ENCODE measurements around the gene AKAP13. TPM values are rescaled to one million over a fixed set of nuclear protein-coding genes. Genes with fewer than 3 reads are reported as not detected.

The AKAP13 gene
- polyA plus RNA-seq, 1 experiment: 15.5 TPM

GRCh38 chr15:85636351-85636750 lies 255.9 kb downstream of the AKAP13 start:
- CTCF ChIA-PET: no interaction called here
- POLR2A ChIA-PET: no interaction called here
- no peaks in the 10 kb centered on the region for H3K27me3 ChIP-seq (ENCODE audit: control insufficient read depth, insufficient read depth, low read length)
- no peak overlapping the region for H3K4me3 ChIP-seq (ENCODE audit: low read depth, low read length)
- H3K9me3 ChIP-seq (ENCODE audit: control insufficient read depth, insufficient read depth, low read length): no peaks in the 10 kb centered on the region
- no peak for DNase-seq (ENCODE audit: low read depth, low spot score)
- H3K27ac ChIP-seq (ENCODE audit: low read depth, low read length): no peak overlapping the region
- TF ChIP-seq CTCF (IDR thresholded peaks at IDR 0.05; ENCODE audit: low read depth, low read length): no peak

GRCh38 chr15:85639752-85640381 lies 259.5 kb downstream of the AKAP13 start:
- TF ChIP-seq CTCF (IDR thresholded peaks at IDR 0.05; ENCODE audit: low read depth, low read length): no peak
- Histone ChIP-seq H3K9me3 (ENCODE audit: control insufficient read depth, insufficient read depth, low read length) (no peaks in the 10 kb centered on the region), H3K4me3 (ENCODE audit: low read depth, low read length) (no peak overlapping the region), H3K27ac (ENCODE audit: low read depth, low read length) (no peak overlapping the region), H3K27me3 (ENCODE audit: control insufficient read depth, insufficient read depth, low read length) (no peaks in the 10 kb centered on the region)
- CTCF ChIA-PET: interaction anchor here (0.9 to 1.1 kb wide), 2 partner anchors 10 to 343 kb away, joined by 3 read pairs; no protein-coding TSS in a partner anchor
- DNase-seq (ENCODE audit: low read depth, low spot score): no peak
- POLR2A ChIA-PET: no interaction called here

GRCh38 chr15:85642065-85642692 lies 261.8 kb downstream of the AKAP13 start:
- Histone ChIP-seq H3K4me3 (ENCODE audit: low read depth, low read length) (no peak overlapping the region), H3K27me3 (ENCODE audit: control insufficient read depth, insufficient read depth, low read length) (no peaks in the 10 kb centered on the region), H3K27ac (ENCODE audit: low read depth, low read length) (peak overlapping the region; percentile 47), H3K9me3 (ENCODE audit: control insufficient read depth, insufficient read depth, low read length) (no peaks in the 10 kb centered on the region)
- no peak for TF ChIP-seq CTCF (IDR thresholded peaks at IDR 0.05; ENCODE audit: low read depth, low read length)
- ChIA-PET CTCF (interaction anchor here (0.6 kb wide), 1 partner anchor 310 kb away, joined by 3 read pairs; no protein-coding TSS in a partner anchor), POLR2A (interaction anchor here (0.6 kb wide), 1 partner anchor 23 kb away, joined by 3 read pairs; no protein-coding TSS in a partner anchor)
- DNase-seq (ENCODE audit: low read depth, low spot score): no peak

- no peak for DNase-seq (ENCODE audit: low read depth, low spot score)
- Histone ChIP-seq H3K4me3 (ENCODE audit: low read depth, low read length) (no peak overlapping the region), H3K27me3 (ENCODE audit: control insufficient read depth, insufficient read depth, low read length) (no peaks in the 10 kb centered on the region), H3K9me3 (ENCODE audit: control insufficient read depth, insufficient read depth, low read length) (no peaks in the 10 kb centered on the region), H3K27ac (ENCODE audit: low read depth, low read length) (peak overlapping the region; percentile 47)
- ChIA-PET POLR2A (interaction anchor here (0.6 kb wide), 1 partner anchor 24 kb away, joined by 3 read pairs; no protein-coding TSS in a partner anchor), CTCF (no interaction called here)
- no peak for TF ChIP-seq CTCF (IDR thresholded peaks at IDR 0.05; ENCODE audit: low read depth, low read length)
These were observed 262.3 kb downstream of the AKAP13 start for GRCh38 chr15:85642693-85643066.

- Histone ChIP-seq H3K27ac (ENCODE audit: low read depth, low read length) (peak overlapping the region; percentile 49), H3K4me3 (ENCODE audit: low read depth, low read length) (no peak overlapping the region), H3K27me3 (ENCODE audit: control insufficient read depth, insufficient read depth, low read length) (no peaks in the 10 kb centered on the region), H3K9me3 (ENCODE audit: control insufficient read depth, insufficient read depth, low read length) (no peaks in the 10 kb centered on the region)
- CTCF ChIA-PET: interaction anchor here (0.8 to 0.9 kb wide), 2 partner anchors 161 to 350 kb away, joined by 4 to 5 read pairs; no protein-coding TSS in a partner anchor
- POLR2A ChIA-PET: no interaction called here
- TF ChIP-seq CTCF (IDR thresholded peaks at IDR 0.05; ENCODE audit: low read depth, low read length): no peak
- peak; percentile 58 for DNase-seq (ENCODE audit: low read depth, low spot score)
These were observed 266.2 kb downstream of the AKAP13 start for GRCh38 chr15:85646538-85647091.

Measured in AG04450 (cell line).